HuH-7 (cell line): ENCODE data around the gene PDE4D.
"Not testable (repeated sequence)": the region's sequence is repeated elsewhere in the genome, so short reads cannot be mapped to it uniquely, and the experiment has no call there.

Source experiments
- DNase-seq: peaks from one replicate; pipeline ENCODE4 v3.0.0; 2011; ENCODE audit warnings: low spot score

PDE4D gene

DNA sequence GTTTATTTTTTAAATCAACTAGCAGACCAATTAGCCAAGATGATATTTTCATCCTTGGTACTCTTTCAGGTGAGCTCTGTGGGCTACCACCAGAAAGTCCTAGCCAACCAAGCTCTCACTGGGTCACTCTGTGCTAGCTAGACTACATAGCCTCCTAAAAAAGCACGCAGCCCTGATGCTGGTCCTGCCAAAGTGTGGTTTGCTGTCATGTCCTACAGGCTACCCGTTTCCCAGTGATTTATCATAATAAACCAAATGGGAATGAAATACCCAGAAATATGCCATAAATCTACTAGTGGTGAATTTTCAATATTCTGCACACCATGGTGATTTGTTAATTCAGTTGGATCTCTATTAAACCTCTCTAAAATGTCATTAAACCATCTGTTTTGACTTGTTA is 829.2 kb downstream of the PDE4D start:
- no peak for DNase-seq

GRCh38 chr5:59062986-59063683 is 830.4 kb downstream of the PDE4D start:
- no peak for DNase-seq

DNA sequence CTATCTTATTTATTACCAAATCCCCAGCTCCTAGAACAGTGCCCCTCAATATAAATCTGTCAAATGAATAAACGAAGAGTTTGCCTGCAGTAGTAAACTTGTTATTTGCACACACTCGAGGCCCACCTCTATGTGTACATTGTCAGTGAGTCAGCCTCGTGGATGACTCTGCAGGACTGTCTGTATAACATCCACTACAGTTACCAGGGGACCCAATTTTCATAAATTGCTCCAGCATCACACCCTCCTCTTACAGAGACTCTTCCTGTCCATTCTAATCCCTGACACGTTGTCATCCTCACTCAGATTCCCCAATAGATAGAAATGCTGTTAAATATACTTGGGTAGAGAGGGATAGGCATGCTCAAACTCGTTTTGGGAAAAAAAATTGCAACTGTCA is 832.1 kb downstream of the PDE4D start:
- DNase-seq, result no peak

DNA sequence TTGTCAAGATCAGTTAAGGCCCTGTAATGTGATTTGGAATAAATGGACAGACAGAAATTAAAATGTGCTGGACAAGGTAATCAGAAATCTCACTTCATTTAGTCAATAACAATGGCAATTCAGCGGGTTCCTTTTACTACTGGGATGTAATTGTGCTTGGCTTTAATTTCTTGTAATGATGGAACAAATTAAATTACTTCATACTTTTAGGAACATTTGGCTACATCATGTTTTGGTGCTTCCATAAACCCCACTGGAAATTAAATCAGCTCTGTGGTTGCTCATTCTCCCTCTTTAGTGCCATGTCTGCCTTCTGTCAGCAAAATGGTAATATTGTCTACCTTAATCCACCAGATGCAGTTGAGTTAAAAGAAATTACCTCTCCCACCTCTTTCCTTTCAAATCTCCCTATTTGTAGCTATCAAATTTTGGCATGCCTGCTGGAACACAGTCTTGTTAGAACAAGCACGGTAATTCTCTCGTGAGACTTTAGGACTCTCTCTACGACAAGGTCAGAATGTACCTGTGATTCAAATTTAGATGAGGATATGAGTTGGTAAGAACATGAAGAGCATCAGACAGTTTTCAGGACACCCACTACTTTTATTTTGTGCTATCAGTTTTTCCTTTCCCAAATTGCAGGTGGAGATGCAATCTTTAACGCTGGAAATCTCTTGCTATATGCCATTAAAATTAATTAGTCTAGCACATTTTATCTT is 834.4 kb downstream of the PDE4D start:
- no peak for DNase-seq

- no peak for DNase-seq
Observed at GRCh38 chr5:59058237-59058636, 835.3 kb downstream of the PDE4D start.

DNA sequence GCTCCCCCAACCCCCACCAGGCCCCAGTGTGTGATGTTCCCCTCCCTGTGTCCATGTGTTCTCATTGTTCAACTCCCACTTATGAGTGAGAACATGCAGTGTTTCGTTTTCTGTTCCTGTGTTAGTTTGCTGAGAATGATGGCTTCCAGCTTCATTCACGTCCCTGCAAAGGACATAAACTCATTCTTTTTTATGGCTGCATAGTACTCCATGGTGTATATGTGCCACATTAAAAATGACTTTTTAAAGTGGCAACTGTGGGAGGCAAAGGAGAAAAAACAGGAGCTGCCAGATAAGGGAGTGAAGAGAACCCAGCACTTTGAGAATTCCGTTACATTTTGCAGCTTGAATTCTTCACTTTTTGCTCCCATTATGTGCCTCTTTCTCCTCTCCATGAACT is 836.9 kb downstream of the PDE4D start:
- DNase-seq, result not testable (repeated sequence)

DNA sequence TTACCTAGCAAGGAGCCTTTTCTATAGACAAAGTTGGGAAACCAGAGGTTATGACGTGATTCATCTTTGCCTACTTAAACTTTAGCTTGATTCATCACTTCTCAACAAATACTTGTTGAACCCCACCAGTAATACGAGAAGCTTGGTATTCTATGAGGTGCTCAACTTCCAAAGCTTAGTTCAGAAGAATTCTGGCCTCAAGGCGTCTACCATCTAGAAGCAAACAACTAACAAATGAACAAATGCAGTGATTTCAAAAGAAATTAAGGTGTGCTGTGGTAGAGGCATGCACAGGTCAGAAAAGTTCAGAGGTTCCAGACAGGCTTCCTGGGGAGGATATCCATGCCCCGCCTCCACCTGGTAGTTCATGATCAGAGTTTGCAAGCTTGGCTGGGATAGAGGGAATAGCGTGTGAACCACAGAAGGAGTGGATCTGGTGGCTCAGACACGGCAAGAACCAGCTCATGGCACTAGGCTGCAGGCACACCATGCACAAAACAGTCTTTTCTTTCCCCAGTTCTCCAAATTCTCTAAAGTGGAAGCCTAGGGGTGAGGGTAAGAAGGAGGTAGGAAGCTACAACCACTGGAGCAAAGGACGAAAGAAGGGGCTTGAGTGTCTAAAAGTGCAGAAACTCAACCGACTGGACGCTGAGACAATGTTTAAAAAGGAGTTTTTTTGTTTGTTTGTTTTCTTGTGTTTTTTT is 837.6 kb downstream of the PDE4D start:
- no peak for DNase-seq

GRCh38 chr5:59054963-59055528 is 838.5 kb downstream of the PDE4D start:
- DNase-seq, result no peak

GRCh38 chr5:59051951-59052350 is 841.6 kb downstream of the PDE4D start:
- no peak for DNase-seq

DNA sequence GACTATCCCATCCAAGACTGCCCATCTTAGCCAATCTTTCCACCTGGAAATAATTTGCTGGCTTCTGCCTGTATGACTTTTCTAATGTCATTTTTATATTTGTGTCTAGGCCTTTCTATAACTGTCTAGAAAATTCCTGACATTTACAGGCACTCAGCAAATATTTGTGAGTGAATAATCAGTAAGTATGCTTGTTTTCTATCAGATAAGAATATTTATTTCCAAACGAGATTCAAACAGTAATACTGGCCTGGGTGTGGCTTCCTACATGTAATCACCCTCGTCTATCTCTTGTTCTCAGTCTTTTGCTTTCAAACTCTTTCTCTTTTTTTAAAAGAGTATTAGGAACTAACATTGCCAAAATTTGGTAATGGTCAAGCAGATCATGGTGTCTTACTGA is 844.4 kb downstream of the PDE4D start:
- no peak for DNase-seq

- no peak for DNase-seq
Observed at GRCh38 chr5:59042201-59043055, 851.1 kb downstream of the PDE4D start.

GRCh38 chr5:59041355-59041754 is 852.2 kb downstream of the PDE4D start:
- no peak for DNase-seq

DNA sequence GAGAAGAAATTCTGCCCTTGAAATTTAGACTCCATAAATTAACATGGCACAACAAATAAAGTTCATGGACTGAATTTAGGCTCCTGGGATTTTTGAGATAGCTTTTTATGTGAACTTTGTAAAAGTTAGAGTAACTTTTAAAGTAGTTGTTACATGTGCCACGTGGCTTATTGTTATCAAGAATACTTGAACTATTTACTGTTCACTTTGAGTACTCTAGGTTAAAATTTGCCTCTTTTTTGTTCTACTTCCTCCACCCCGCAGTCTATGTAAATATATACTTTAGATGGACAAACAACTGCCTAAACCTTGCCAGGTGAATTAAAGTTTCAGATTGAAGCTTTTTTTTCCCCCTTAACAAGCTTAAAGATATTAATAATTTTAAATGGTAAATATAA is 852.7 kb downstream of the PDE4D start:
- DNase-seq, result no peak

GRCh38 chr5:59040024-59040803 is 853.3 kb downstream of the PDE4D start:
- no peak for DNase-seq

DNA sequence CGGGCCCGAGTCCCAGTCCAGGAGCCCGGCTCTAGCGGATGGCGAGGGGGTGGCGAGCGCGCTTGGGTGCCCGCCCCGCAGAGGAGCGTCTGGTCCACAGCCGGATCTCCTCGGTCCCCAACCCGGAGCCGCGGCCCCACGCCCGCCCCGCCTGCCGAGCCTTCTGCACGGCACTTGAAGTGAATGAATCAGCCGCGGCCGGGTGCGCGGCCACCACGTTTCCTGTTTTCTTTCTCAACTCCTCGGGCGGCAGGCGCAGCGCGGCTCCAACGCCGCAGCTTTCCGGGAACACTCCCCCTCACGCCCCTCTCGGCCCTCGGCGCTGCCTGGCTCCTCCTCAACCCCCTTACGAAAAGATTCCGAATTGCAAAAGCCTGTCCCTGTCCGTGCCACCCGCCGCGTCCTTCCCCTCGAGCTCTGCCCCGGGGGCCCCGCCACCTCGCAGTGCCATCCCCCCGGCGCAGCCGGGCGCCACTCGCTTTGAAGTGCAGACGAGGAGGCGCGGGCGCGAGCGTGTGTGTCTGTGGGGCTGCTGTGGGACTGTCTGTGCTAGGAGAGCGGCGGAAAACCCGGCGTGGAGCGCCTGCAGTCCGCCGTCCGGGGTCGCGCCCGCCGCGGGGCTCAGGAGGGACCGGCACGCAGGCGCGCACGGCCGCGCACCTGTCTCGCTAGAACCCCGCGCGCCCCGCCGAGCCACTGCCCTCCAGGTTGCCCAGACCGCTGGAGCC is 854.1 kb downstream of the PDE4D start:
- peak; percentile 43 for DNase-seq

DNA sequence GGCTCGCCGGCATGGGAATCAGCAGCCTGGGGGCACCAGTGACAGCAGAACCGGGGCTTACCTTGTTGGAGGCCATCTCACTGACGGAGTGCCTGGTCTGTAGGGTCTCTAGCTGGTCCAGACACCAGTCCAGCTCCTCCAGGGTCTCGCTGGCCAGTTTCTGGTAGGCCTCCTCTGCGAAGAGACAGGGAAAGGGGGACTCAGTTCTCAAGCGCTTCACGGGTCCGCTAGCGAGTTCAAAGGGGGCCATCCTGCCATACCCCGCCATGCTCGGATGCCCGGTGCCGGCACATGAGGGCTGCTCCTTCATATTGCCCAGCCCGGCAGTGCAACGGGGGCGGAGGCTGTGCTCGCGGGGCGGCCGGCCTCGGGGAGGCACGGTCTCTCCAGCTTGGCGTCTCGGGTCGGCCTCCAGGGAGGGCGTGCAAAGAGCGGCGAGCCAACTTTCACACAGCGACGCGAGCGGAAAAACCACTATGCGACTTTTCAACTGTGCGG is 854.7 kb downstream of the PDE4D start:
- DNase-seq, result no peak

- no peak for DNase-seq
Observed at GRCh38 chr5:59037941-59038797, 855.4 kb downstream of the PDE4D start.

DNA sequence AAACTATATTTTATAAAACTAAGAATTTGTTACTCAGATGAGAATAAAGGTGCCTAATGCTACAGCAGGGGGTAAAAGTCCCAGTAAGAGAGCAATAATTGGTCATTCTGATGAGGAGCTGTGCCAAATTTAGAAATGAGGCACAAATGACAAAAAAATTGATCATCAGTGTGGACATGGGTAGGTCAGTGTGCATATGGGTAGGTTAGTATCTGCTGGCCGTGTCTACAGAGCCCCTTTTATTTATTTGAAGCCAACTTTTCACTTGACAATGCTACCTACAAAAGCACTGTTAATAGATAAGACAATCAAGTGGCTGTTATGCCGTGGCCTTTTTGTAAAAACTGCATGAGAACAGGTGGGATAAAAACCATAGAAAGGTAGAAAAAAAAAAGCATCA is 856.1 kb downstream of the PDE4D start:
- no peak for DNase-seq

DNA sequence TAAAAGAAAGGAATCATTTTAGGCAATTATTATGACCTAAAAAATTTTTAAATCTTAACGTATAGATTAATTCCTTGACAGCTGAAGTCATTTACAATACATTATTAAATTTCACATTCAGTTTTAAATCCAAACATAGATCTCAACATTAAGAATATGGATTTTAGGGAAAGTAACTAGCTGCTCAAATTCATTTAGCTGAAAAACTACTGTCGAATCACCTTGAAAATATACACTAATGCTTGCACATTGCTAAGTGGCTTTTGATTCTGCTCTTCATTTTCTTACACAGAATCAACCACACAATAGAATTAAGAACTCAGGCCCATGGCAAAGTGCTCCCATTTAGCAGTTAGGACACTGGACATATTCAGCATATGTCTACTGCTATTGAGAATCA is 856.5 kb downstream of the PDE4D start:
- DNase-seq, result no peak
